Activated naive CD8-positive, alpha-beta T cell treated with anti-CD3 and anti-CD28 coated beads for 36 hours (primary cell): ENCODE results near the gene MGRN1. TPM values are rescaled to one million over a fixed set of nuclear protein-coding genes. Genes with fewer than 3 reads are reported as not detected.
A peak's percentile ranks its signal among the peaks of the same experiment; 100 is the strongest.

ENCODE experiments used
- DNase-seq: peaks from one replicate; pipeline ENCODE4 v3.0.0; 2021
- H3K27ac Mint-ChIP-seq: one replicate; pipeline ENCODE4 v1.8.0; 2022; ENCODE audit warnings: mild to moderate bottlenecking, moderate library complexity, mixed read lengths
- H3K27me3 Mint-ChIP-seq: one replicate; pipeline ENCODE4 v1.8.0; 2022; ENCODE audit warnings: mild to moderate bottlenecking, mixed read lengths
- H3K36me3 Mint-ChIP-seq: one replicate; pipeline ENCODE4 v1.8.0; 2021; ENCODE audit warnings: mild to moderate bottlenecking, mixed read lengths
- H3K4me1 Mint-ChIP-seq: one replicate; pipeline ENCODE4 v1.8.0; 2021; ENCODE audit warnings: mixed read lengths
- H3K4me3 Mint-ChIP-seq: one replicate; pipeline ENCODE4 v1.8.0; 2022; ENCODE audit warnings: mild to moderate bottlenecking, moderate library complexity, mixed read lengths
- H3K9me3 Mint-ChIP-seq: one replicate; pipeline ENCODE4 v1.8.0; 2022; ENCODE audit warnings: mixed read lengths
- total RNA-seq, 2 experiments: library from RNA; stranded (reverse); gene quantifications; one replicate each; pipeline ENCODE4 v1.2.3, GENCODE V29; 2021

MGRN1 gene
- total RNA-seq, 2 experiments from 2014 or later: 63.7 to 64.3 TPM

GRCh38 chr16:4713663-4714501 lies 89.3 kb downstream of the MGRN1 start:
- H3K36me3 Mint-ChIP-seq: peaks cover 13% of the 10 kb centered on the region
- DNase-seq: no peak
- no peak overlapping the region for H3K4me3 Mint-ChIP-seq
- H3K27me3 Mint-ChIP-seq: no peaks in the 10 kb centered on the region
- H3K4me1 Mint-ChIP-seq: no peaks in the 10 kb centered on the region
- no peak overlapping the region for H3K27ac Mint-ChIP-seq
- no peaks in the 10 kb centered on the region for H3K9me3 Mint-ChIP-seq

- H3K36me3 Mint-ChIP-seq: peaks cover 9% of the 10 kb centered on the region
- no peak for DNase-seq
- no peaks in the 10 kb centered on the region for H3K27me3 Mint-ChIP-seq
- H3K27ac Mint-ChIP-seq: no peak overlapping the region
- no peaks in the 10 kb centered on the region for H3K9me3 Mint-ChIP-seq
- H3K4me1 Mint-ChIP-seq: no peaks in the 10 kb centered on the region
- no peak overlapping the region for H3K4me3 Mint-ChIP-seq
These were observed 90.4 kb downstream of the MGRN1 start for GRCh38 chr16:4714996-4715395.

- no peak overlapping the region for H3K27ac Mint-ChIP-seq
- H3K9me3 Mint-ChIP-seq: no peaks in the 10 kb centered on the region
- no peaks in the 10 kb centered on the region for H3K27me3 Mint-ChIP-seq
- no peak for DNase-seq
- no peaks in the 10 kb centered on the region for H3K4me1 Mint-ChIP-seq
- H3K36me3 Mint-ChIP-seq: peaks cover 3% of the 10 kb centered on the region
- H3K4me3 Mint-ChIP-seq: no peak overlapping the region
These were observed 93.8 kb downstream of the MGRN1 start for GRCh38 chr16:4718466-4718865.

GRCh38 chr16:4723071-4723767 lies 98.6 kb downstream of the MGRN1 start:
- H3K9me3 Mint-ChIP-seq: no peaks in the 10 kb centered on the region
- H3K27ac Mint-ChIP-seq: no peak overlapping the region
- H3K4me3 Mint-ChIP-seq: no peak overlapping the region
- no peak for DNase-seq
- no peaks in the 10 kb centered on the region for H3K4me1 Mint-ChIP-seq
- H3K36me3 Mint-ChIP-seq: no peaks in the 10 kb centered on the region
- no peaks in the 10 kb centered on the region for H3K27me3 Mint-ChIP-seq

- no peak for DNase-seq
- H3K9me3 Mint-ChIP-seq: no peaks in the 10 kb centered on the region
- peaks cover 4% of the 10 kb centered on the region for H3K36me3 Mint-ChIP-seq
These were observed 100.1 kb downstream of the MGRN1 start for GRCh38 chr16:4724661-4725270.

GRCh38 chr16:4726616-4727015 lies 102.0 kb downstream of the MGRN1 start:
- Mint-ChIP-seq H3K27me3 (no peaks in the 10 kb centered on the region), H3K27ac (no peak overlapping the region), H3K36me3 (peaks cover 4% of the 10 kb centered on the region), H3K9me3 (no peaks in the 10 kb centered on the region), H3K4me3 (no peak overlapping the region), H3K4me1 (peaks cover under 1% of the 10 kb centered on the region)
- no peak for DNase-seq

More at GRCh38 chr16:4724661-4725270, 100.1 kb downstream of the MGRN1 start:
- Mint-ChIP-seq H3K27me3 (no peaks in the 10 kb centered on the region), H3K27ac (no peak overlapping the region), H3K4me3 (no peak overlapping the region), H3K4me1 (no peaks in the 10 kb centered on the region)

GRCh38 chr16:4728676-4729075 lies 104.0 kb downstream of the MGRN1 start:
- Mint-ChIP-seq H3K4me3 (no peak overlapping the region), H3K27me3 (no peaks in the 10 kb centered on the region), H3K36me3 (peaks cover 4% of the 10 kb centered on the region), H3K4me1 (peaks cover 10% of the 10 kb centered on the region), H3K9me3 (no peaks in the 10 kb centered on the region), H3K27ac (no peak overlapping the region)
- no peak for DNase-seq

- no peaks in the 10 kb centered on the region for H3K9me3 Mint-ChIP-seq
- H3K27ac Mint-ChIP-seq: no peak overlapping the region
- no peak for DNase-seq
- H3K27me3 Mint-ChIP-seq: no peaks in the 10 kb centered on the region
- peaks cover 11% of the 10 kb centered on the region for H3K4me1 Mint-ChIP-seq
- H3K4me3 Mint-ChIP-seq: no peak overlapping the region
- peaks cover 4% of the 10 kb centered on the region for H3K36me3 Mint-ChIP-seq
These were observed 105.2 kb downstream of the MGRN1 start for GRCh38 chr16:4729876-4730275.

- peaks cover 15% of the 10 kb centered on the region for H3K4me1 Mint-ChIP-seq
- no peak for DNase-seq
- H3K4me3 Mint-ChIP-seq: peak overlapping the region; percentile 88
- peak overlapping the region; percentile 75 for H3K27ac Mint-ChIP-seq
- H3K27me3 Mint-ChIP-seq: no peaks in the 10 kb centered on the region
- H3K36me3 Mint-ChIP-seq: peaks cover 4% of the 10 kb centered on the region
- H3K9me3 Mint-ChIP-seq: no peaks in the 10 kb centered on the region
These were observed 108.7 kb downstream of the MGRN1 start for GRCh38 chr16:4733211-4733742.

GRCh38 chr16:4733747-4734062 lies 109.1 kb downstream of the MGRN1 start:
- H3K36me3 Mint-ChIP-seq: peaks cover 2% of the 10 kb centered on the region
- DNase-seq: no peak
- peak overlapping the region; percentile 88 for H3K4me3 Mint-ChIP-seq

GRCh38 chr16:4734063-4734729 lies 109.6 kb downstream of the MGRN1 start, which contains the start of the genes ANKS3 and DNAAF8:
Gene ANKS3, minus strand, starts transcription at chr16:4734271. Its CDS starts 4,122 bp downstream, at chr16:4730149.
Gene DNAAF8, plus strand, starts transcription at chr16:4734537. Its CDS starts 1,978 bp downstream, at chr16:4736515.
- Mint-ChIP-seq H3K27ac (peak within 1 kb of the TSS; percentile 86), H3K9me3 (no peaks in the 10 kb centered on the region), H3K4me3 (peak within 1 kb of the TSS; percentile 88), H3K27me3 (no peaks in the 10 kb centered on the region), H3K36me3 (no peaks in the 10 kb centered on the region), H3K4me1 (peaks cover 15% of the 10 kb centered on the region)
- peak; percentile 87 for DNase-seq

More at GRCh38 chr16:4733747-4734062, 109.1 kb downstream of the MGRN1 start:
- Mint-ChIP-seq H3K4me1 (peaks cover 15% of the 10 kb centered on the region), H3K27me3 (no peaks in the 10 kb centered on the region), H3K27ac (peak overlapping the region; percentile 75), H3K9me3 (no peaks in the 10 kb centered on the region)

GRCh38 chr16:4734730-4735535 lies 110.3 kb downstream of the MGRN1 start:
- DNase-seq: peak; percentile 95
- peaks cover 15% of the 10 kb centered on the region for H3K4me1 Mint-ChIP-seq
- peak overlapping the region; percentile 86 for H3K27ac Mint-ChIP-seq
- H3K27me3 Mint-ChIP-seq: no peaks in the 10 kb centered on the region
- H3K36me3 Mint-ChIP-seq: no peaks in the 10 kb centered on the region
- H3K9me3 Mint-ChIP-seq: no peaks in the 10 kb centered on the region
- H3K4me3 Mint-ChIP-seq: peak overlapping the region; percentile 88

GRCh38 chr16:4736546-4736945 lies 111.9 kb downstream of the MGRN1 start:
- no peaks in the 10 kb centered on the region for H3K9me3 Mint-ChIP-seq
- H3K36me3 Mint-ChIP-seq: no peaks in the 10 kb centered on the region
- H3K27ac Mint-ChIP-seq: no peak overlapping the region
- H3K27me3 Mint-ChIP-seq: no peaks in the 10 kb centered on the region
- peaks cover 15% of the 10 kb centered on the region for H3K4me1 Mint-ChIP-seq
- no peak for DNase-seq
- no peak overlapping the region for H3K4me3 Mint-ChIP-seq

- Mint-ChIP-seq H3K27me3 (no peaks in the 10 kb centered on the region), H3K9me3 (no peaks in the 10 kb centered on the region), H3K27ac (no peak overlapping the region), H3K4me3 (no peak overlapping the region), H3K4me1 (peaks cover 8% of the 10 kb centered on the region), H3K36me3 (no peaks in the 10 kb centered on the region)
- DNase-seq: no peak
These were observed 112.9 kb downstream of the MGRN1 start for GRCh38 chr16:4737545-4737944.
